ENCODE data around the gene SLIT1.

SLIT1 gene

DNA sequence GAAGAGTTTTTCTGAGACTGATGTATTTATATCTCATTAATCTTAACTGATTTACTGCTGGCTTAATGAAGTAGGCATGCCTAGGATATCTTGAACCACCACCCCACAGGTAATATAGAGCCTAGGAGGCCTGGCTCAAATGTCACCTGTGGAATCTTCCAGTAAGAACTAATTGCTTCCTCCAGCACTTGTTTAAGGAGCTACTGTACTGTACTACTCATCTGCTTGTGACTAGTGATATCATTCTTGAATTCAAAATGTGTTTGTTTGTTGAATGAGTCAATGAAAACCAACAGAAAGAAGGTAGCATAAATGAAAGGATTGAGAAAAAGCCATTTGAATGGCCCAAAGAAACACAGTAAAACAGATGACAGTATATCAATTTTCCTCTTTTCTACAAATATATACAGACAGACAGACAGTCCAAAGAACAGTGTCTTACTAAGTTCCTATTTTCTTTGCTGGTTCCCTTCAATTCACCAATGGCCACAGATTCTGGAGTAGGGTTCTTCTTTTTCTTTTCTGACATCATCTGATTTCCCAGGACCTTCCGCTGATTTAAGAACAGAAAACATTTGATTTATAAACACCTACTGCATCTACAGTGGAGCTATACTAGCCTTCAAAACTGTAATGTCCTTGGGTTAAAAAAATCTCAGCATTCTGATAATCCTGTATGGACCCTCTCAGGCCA lies 43.7 kb upstream of the SLIT1 start:
- TF ChIP-seq FOXP2 (optimal IDR thresholded peaks at IDR 0.05; ENCODE audit: borderline replicate concordance, extremely low read depth, extremely low read length, insufficient read depth) (no peak), POLR2AphosphoS5 (IDR thresholded peaks at IDR 0.05; ENCODE audit: low read depth, low read length) (no peak), TAF1 (IDR thresholded peaks at IDR 0.05; ENCODE audit: borderline replicate concordance, insufficient read depth, low read length) (no peak), SIN3A (IDR thresholded peaks at IDR 0.05; ENCODE audit: borderline replicate concordance, insufficient read depth, low read length) (no peak)
- TF ChIP-seq, protein P1, sequence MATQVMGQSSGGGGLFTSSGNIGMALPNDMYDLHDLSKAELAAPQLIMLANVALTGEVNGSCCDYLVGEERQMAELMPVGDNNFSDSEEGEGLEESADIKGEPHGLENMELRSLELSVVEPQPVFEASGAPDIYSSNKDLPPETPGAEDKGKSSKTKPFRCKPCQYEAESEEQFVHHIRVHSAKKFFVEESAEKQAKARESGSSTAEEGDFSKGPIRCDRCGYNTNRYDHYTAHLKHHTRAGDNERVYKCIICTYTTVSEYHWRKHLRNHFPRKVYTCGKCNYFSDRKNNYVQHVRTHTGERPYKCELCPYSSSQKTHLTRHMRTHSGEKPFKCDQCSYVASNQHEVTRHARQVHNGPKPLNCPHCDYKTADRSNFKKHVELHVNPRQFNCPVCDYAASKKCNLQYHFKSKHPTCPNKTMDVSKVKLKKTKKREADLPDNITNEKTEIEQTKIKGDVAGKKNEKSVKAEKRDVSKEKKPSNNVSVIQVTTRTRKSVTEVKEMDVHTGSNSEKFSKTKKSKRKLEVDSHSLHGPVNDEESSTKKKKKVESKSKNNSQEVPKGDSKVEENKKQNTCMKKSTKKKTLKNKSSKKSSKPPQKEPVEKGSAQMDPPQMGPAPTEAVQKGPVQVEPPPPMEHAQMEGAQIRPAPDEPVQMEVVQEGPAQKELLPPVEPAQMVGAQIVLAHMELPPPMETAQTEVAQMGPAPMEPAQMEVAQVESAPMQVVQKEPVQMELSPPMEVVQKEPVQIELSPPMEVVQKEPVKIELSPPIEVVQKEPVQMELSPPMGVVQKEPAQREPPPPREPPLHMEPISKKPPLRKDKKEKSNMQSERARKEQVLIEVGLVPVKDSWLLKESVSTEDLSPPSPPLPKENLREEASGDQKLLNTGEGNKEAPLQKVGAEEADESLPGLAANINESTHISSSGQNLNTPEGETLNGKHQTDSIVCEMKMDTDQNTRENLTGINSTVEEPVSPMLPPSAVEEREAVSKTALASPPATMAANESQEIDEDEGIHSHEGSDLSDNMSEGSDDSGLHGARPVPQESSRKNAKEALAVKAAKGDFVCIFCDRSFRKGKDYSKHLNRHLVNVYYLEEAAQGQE (IDR thresholded peaks at IDR 0.05; ENCODE audit: insufficient read depth in 1 of 2, low read depth in 2 of 2, low read length in 2 of 2) = no peak

GRCh38 chr10:97228775-97229157 lies 43.0 kb upstream of the SLIT1 start:
- TF ChIP-seq, protein P1 (IDR thresholded peaks at IDR 0.05; ENCODE audit: insufficient read depth in 1 of 2, low read depth in 2 of 2, low read length in 2 of 2) = no peak
- TF ChIP-seq POLR2AphosphoS5 (IDR thresholded peaks at IDR 0.05; ENCODE audit: low read depth, low read length) = no peak
- no peak for TF ChIP-seq FOXP2 (optimal IDR thresholded peaks at IDR 0.05; ENCODE audit: borderline replicate concordance, extremely low read depth, extremely low read length, insufficient read depth)
- TF ChIP-seq TAF1 (IDR thresholded peaks at IDR 0.05; ENCODE audit: borderline replicate concordance, insufficient read depth, low read length) = no peak
- no peak for TF ChIP-seq SIN3A (IDR thresholded peaks at IDR 0.05; ENCODE audit: borderline replicate concordance, insufficient read depth, low read length)

GRCh38 chr10:97228130-97228774 lies 42.5 kb upstream of the SLIT1 start:
- TF ChIP-seq TAF1 (IDR thresholded peaks at IDR 0.05; ENCODE audit: borderline replicate concordance, insufficient read depth, low read length) (no peak), POLR2AphosphoS5 (IDR thresholded peaks at IDR 0.05; ENCODE audit: low read depth, low read length) (no peak), SIN3A (IDR thresholded peaks at IDR 0.05; ENCODE audit: borderline replicate concordance, insufficient read depth, low read length) (no peak), FOXP2 (optimal IDR thresholded peaks at IDR 0.05; ENCODE audit: borderline replicate concordance, extremely low read depth, extremely low read length, insufficient read depth) (no peak)
- TF ChIP-seq, protein P1 (IDR thresholded peaks at IDR 0.05; ENCODE audit: insufficient read depth in 1 of 2, low read depth in 2 of 2, low read length in 2 of 2) = no peak

DNA sequence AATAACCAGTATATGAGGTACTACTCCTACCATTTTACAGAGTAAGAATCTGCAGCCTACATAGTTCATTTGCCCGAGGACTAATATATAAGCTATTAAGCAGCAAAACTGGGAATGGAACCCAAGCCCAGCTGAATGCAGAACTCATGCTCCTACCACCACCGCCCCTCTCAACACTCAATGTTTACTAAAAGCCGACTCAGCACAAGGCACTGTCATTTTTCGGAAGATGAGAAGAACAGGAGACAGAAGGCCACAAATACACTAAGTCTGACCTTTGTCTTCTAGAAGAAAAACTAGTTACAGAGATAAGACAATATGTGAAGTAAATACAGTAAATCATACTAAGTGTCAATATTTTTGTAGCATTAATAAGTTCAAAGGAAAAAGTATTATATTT lies 40.6 kb upstream of the SLIT1 start:
- TF ChIP-seq SIN3A (IDR thresholded peaks at IDR 0.05; ENCODE audit: borderline replicate concordance, insufficient read depth, low read length) (no peak), FOXP2 (optimal IDR thresholded peaks at IDR 0.05; ENCODE audit: borderline replicate concordance, extremely low read depth, extremely low read length, insufficient read depth) (no peak), TAF1 (IDR thresholded peaks at IDR 0.05; ENCODE audit: borderline replicate concordance, insufficient read depth, low read length) (no peak), POLR2AphosphoS5 (IDR thresholded peaks at IDR 0.05; ENCODE audit: low read depth, low read length) (no peak)
- TF ChIP-seq, protein P1 (IDR thresholded peaks at IDR 0.05; ENCODE audit: insufficient read depth in 1 of 2, low read depth in 2 of 2, low read length in 2 of 2) = no peak
